ENCODE measurements around the gene CNST.

CNST gene

DNA sequence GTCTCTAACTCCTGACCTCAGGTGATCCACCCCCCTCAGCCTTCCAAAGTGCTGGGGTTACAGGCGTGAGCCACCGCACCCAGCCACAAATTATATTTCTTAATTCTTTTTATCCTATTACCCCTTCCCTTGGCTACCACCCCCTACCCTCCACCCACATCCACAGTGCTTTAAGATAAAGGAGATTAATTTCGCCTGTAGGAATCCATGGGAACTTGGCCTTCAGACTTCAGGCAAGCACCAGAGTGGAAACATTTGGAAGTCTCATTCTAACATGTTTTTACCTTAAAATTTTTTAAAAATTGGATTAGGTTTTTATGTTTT lies 10.4 kb downstream of the CNST start:
- no peak for TF ChIP-seq CTCF (IDR thresholded peaks at IDR 0.05; ENCODE audit: low read depth, low read length)
- H3K4me3 ChIP-seq (replicated peaks in 1 of 2; ENCODE audit: low read depth in 2 of 2, low read length in 2 of 2), result no peak overlapping the region
- no peak for DNase-seq (ENCODE audit: low read depth in 2 of 2)

DNA sequence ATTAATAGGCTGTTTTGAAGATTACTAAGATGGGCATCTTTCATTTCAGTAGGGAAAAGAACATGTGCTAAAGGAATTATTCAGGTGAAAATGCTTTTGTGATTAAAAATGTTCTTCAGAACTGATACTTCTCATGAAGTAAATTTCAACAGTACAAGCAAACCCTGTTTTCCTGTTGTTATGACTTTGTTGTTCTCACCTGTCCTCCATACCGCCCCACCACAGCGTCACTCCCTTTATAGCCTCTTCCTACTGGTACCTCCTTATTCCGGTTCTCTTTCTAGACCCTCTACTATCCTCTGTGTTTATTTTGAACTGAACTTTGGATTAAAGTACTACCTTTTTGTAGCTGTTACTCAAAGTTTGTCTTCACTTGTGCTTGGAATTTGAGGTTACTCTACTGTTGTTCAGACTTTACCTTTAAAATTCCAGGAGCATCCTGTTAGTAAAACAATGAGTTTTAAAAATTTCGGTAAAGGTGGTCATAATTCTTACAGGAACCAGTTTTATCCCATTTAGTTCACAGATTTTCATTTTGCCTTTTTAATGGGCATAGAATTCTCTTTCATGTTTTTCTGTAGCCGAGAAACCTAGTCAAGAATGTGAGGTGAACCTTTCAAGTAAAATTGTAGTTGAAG lies 10.9 kb downstream of the CNST start:
- H3K4me3 ChIP-seq (replicated peaks in 1 of 2; ENCODE audit: low read depth in 2 of 2, low read length in 2 of 2), result no peak overlapping the region
- no peak for DNase-seq (ENCODE audit: low read depth in 2 of 2)
- TF ChIP-seq CTCF (IDR thresholded peaks at IDR 0.05; ENCODE audit: low read depth, low read length), result no peak

- H3K4me3 ChIP-seq (replicated peaks in 1 of 2; ENCODE audit: low read depth in 2 of 2, low read length in 2 of 2), result no peak overlapping the region
- no peak for TF ChIP-seq CTCF (IDR thresholded peaks at IDR 0.05; ENCODE audit: low read depth, low read length)
- DNase-seq (ENCODE audit: low read depth in 2 of 2), result no peak
Observed at GRCh38 chr1:246577720-246578106, 11.5 kb downstream of the CNST start.

DNA sequence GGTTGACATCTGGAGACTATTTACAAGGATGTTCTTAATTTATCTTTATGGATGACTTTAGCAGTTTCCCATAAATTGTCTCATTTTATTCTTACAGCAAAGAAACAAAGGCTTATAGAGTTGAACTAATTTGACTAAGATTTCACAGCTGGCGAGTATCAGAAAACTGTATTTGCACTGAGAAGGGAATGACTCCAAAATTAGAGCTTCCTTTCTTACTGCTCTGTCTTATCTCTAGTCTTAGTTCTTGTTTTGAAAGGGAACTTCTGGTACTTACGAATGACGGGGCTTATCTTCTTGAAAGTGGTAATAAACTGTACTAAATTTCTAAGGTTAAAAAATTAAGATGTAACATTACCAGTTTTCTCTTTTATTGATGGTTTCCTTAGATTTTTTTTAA lies 13.6 kb downstream of the CNST start:
- DNase-seq (ENCODE audit: low read depth in 2 of 2), result peak in 1 of 2 donors; percentile 59
- H3K4me3 ChIP-seq (replicated peaks in 1 of 2; ENCODE audit: low read depth in 2 of 2, low read length in 2 of 2), result no peak overlapping the region
- TF ChIP-seq CTCF (IDR thresholded peaks at IDR 0.05; ENCODE audit: low read depth, low read length), result no peak

- no peak for DNase-seq (ENCODE audit: low read depth in 2 of 2)
- H3K4me3 ChIP-seq (replicated peaks in 1 of 2; ENCODE audit: low read depth in 2 of 2, low read length in 2 of 2), result no peak overlapping the region
- no peak for TF ChIP-seq CTCF (IDR thresholded peaks at IDR 0.05; ENCODE audit: low read depth, low read length)
Observed at GRCh38 chr1:246580497-246581370, 14.5 kb downstream of the CNST start.

DNA sequence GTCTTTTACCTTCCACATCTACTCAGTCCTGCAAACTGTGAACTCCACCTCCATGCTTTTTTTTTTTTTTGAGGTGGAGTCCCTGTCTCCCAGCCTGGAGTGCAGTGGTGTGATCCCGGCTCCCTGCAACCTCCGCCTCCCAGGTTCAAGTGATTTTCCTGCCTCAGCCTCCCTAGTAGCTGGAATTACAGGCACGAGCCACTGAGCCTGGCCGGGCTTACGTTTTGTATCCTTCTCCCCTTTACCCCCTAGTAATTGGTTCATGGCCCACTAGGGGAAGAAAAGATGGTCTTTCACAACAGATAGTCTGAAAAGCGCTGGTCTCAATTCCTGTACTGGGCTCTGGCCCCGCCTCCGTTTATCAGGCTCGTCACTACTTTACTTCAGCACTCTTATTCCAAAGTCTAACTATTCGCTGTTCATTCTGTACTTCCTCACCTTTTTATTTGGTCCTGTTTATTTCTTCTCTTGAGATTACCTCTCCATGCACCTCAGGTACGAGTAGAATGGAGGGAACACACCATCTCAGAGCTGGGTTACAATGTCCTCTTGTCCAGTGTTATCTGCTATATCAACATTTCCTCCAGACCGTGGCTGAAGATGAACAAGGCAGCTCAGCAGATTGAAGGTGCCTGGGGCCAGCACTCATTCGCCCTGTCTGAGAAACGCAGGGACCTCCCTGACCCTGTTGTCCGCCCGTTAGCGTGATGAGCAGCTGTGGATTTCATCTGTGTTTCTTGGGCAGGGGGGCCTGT lies 16.2 kb downstream of the CNST start:
- no peak overlapping the region for H3K4me3 ChIP-seq (replicated peaks in 1 of 2; ENCODE audit: low read depth in 2 of 2, low read length in 2 of 2)
- no peak for TF ChIP-seq CTCF (IDR thresholded peaks at IDR 0.05; ENCODE audit: low read depth, low read length)
- DNase-seq (ENCODE audit: low read depth in 2 of 2), result no peak
